ENCODE data around the gene EEF1A2. TPM values are rescaled to one million over a fixed set of nuclear protein-coding genes. Genes with fewer than 3 reads are reported as not detected.

The EEF1A2 gene
- total and polyA plus RNA-seq, 2 of the 4 experiments (the other 2 are of a cell fraction): 1.3 to 4.6 TPM

DNA sequence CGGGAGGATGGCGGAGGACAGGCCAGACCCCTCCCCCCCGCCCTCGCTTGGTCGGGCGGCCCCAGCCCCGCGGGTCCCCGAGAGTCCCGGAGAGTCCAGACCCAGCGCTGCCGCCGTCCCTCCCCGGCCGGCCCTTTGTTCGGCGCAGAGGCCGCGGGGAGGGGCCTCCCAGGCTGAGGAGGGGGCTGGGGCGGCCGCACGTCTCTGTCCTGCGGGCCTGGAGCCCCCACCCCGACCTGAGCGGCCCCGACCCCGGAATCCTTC is 27.2 kb downstream of the EEF1A2 start:
- no peak overlapping the region for H3K4me3 ChIP-seq (ENCODE audit: insufficient read depth, low read depth, low read length)
- no peak for TF ChIP-seq MAZ (IDR thresholded peaks at IDR 0.05; ENCODE audit: borderline replicate concordance, low read depth, low read length)
- TF ChIP-seq CEBPB (IDR thresholded peaks at IDR 0.05; ENCODE audit: low read depth, low read length): no peak
- TF ChIP-seq, protein P1, sequence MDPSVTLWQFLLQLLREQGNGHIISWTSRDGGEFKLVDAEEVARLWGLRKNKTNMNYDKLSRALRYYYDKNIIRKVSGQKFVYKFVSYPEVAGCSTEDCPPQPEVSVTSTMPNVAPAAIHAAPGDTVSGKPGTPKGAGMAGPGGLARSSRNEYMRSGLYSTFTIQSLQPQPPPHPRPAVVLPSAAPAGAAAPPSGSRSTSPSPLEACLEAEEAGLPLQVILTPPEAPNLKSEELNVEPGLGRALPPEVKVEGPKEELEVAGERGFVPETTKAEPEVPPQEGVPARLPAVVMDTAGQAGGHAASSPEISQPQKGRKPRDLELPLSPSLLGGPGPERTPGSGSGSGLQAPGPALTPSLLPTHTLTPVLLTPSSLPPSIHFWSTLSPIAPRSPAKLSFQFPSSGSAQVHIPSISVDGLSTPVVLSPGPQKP (IDR thresholded peaks at IDR 0.05; ENCODE audit: borderline replicate concordance, low read depth, low read length): no peak
- no peak for TF ChIP-seq MAFK (IDR thresholded peaks at IDR 0.05; ENCODE audit: low read depth, low read length)
- no peak for TF ChIP-seq POLR2A (IDR thresholded peaks at IDR 0.05; ENCODE audit: low read depth, low read length)
- no peak for TF ChIP-seq NFE2L2 (IDR thresholded peaks at IDR 0.05; ENCODE audit: low read depth, low read length)
- TF ChIP-seq RCOR1 (IDR thresholded peaks at IDR 0.05; ENCODE audit: insufficient replicate concordance, low read length): no peak
- TF ChIP-seq, protein P2, sequence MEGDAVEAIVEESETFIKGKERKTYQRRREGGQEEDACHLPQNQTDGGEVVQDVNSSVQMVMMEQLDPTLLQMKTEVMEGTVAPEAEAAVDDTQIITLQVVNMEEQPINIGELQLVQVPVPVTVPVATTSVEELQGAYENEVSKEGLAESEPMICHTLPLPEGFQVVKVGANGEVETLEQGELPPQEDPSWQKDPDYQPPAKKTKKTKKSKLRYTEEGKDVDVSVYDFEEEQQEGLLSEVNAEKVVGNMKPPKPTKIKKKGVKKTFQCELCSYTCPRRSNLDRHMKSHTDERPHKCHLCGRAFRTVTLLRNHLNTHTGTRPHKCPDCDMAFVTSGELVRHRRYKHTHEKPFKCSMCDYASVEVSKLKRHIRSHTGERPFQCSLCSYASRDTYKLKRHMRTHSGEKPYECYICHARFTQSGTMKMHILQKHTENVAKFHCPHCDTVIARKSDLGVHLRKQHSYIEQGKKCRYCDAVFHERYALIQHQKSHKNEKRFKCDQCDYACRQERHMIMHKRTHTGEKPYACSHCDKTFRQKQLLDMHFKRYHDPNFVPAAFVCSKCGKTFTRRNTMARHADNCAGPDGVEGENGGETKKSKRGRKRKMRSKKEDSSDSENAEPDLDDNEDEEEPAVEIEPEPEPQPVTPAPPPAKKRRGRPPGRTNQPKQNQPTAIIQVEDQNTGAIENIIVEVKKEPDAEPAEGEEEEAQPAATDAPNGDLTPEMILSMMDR (conservative IDR thresholded peaks at IDR 0.05; ENCODE audit: low read depth, low read length): no peak
- TF ChIP-seq, protein P3, sequence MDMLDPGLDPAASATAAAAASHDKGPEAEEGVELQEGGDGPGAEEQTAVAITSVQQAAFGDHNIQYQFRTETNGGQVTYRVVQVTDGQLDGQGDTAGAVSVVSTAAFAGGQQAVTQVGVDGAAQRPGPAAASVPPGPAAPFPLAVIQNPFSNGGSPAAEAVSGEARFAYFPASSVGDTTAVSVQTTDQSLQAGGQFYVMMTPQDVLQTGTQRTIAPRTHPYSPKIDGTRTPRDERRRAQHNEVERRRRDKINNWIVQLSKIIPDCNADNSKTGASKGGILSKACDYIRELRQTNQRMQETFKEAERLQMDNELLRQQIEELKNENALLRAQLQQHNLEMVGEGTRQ (IDR thresholded peaks at IDR 0.05; ENCODE audit: low read depth, low read length): no peak
- no peak for TF ChIP-seq MXI1 (IDR thresholded peaks at IDR 0.05; ENCODE audit: borderline replicate concordance, low read depth, low read length)
- TF ChIP-seq SMC3 (IDR thresholded peaks at IDR 0.05; ENCODE audit: low read depth, low read length): no peak
- no peak for TF ChIP-seq BHLHE40 (IDR thresholded peaks at IDR 0.05; ENCODE audit: low read depth, low read length)
- no peak for TF ChIP-seq CHD1 (IDR thresholded peaks at IDR 0.05; ENCODE audit: low read depth, low read length)
- no peak for TF ChIP-seq FOS (IDR thresholded peaks at IDR 0.05; ENCODE audit: low read depth, low read length)
- no peak for TF ChIP-seq RFX5 (IDR thresholded peaks at IDR 0.05; ENCODE audit: low read depth, low read length)
- TF ChIP-seq RAD21 (IDR thresholded peaks at IDR 0.05; ENCODE audit: low read length): no peak
- no peak overlapping the region for H4K5ac ChIP-seq (ENCODE audit: low read depth, low read length)
- H3K9me1 ChIP-seq (ENCODE audit: insufficient read depth, low read length): no peaks in the 10 kb centered on the region
- CTCF ChIA-PET: no interaction called here
- H3K27ac ChIP-seq (ENCODE audit: insufficient read depth, low read length): no peak overlapping the region
- H3K18ac ChIP-seq (ENCODE audit: low read depth, low read length): no peak overlapping the region
- no peaks in the 10 kb centered on the region; the same call in 1 of the 2 replicates for H4K20me1 ChIP-seq (ENCODE audit: insufficient read depth, low read length)
- H2AK5ac ChIP-seq (ENCODE audit: low read depth, low read length): no peak overlapping the region
- dilution Hi-C loops (cut with HindIII; ENCODE audit: low sequenced_read_pairs, unreplicated experiment): no loop called here
- peaks cover 74% of the 10 kb centered on the region for H3K27me3 ChIP-seq (ENCODE audit: control insufficient read depth, insufficient read depth, low read length)
- no peak overlapping the region for H2AFZ ChIP-seq (replicated peaks; ENCODE audit: low read length, poor library complexity)
- WGBS, 2 experiments (ENCODE audit: extremely low coverage in 2 of 2, insufficient read length in 1 of 2): 0% methylated on average over 2 of the region's 27 CpGs; no CpG with 5 or more reads in 1 of the 2 experiments
- H3K56ac ChIP-seq (ENCODE audit: extremely low read depth, insufficient read depth, low read length): no peak overlapping the region
- H3K4ac ChIP-seq (ENCODE audit: low read depth, low read length): no peak overlapping the region
- no peaks in the 10 kb centered on the region for H3K9me3 ChIP-seq (ENCODE audit: control insufficient read depth, insufficient read depth, low read length)
- no TSS peak for BruUV-seq (replicated peaks)
- H2BK15ac ChIP-seq (ENCODE audit: low read depth, low read length): no peak overlapping the region
- H2BK5ac ChIP-seq (ENCODE audit: low read depth, low read length, poor library complexity, severe bottlenecking): no peak overlapping the region
- ATAC-seq (ENCODE audit: low read depth): no peak
- POLR2A ChIA-PET (ENCODE audit: unreplicated experiment): no interaction called here
- no peaks in the 10 kb centered on the region for H3K79me1 ChIP-seq (ENCODE audit: low read depth in 1 of 2, low read length in 2 of 2)
- H3K9ac ChIP-seq (ENCODE audit: low read depth, low read length): no peak overlapping the region
- H2AK9ac ChIP-seq (replicated peaks; ENCODE audit: low read depth, low read length, poor library complexity): no peak overlapping the region
- H2BK20ac ChIP-seq (ENCODE audit: low read depth, low read length): no peak overlapping the region
- in situ Hi-C loops (cut with MboI; ENCODE audit: low sequenced_read_pairs): no loop called here
- H2BK120ac ChIP-seq (ENCODE audit: low read depth, low read length): no peak overlapping the region
- no peak overlapping the region for H3K14ac ChIP-seq (replicated peaks; ENCODE audit: low read depth, low read length)
- no peak overlapping the region for H4K8ac ChIP-seq (ENCODE audit: low read depth in 2 of 2, low read length in 2 of 2)
- H4K91ac ChIP-seq (ENCODE audit: insufficient read depth, low read depth, low read length): no peak overlapping the region
- no peaks in the 10 kb centered on the region for H3K36me3 ChIP-seq (ENCODE audit: control insufficient read depth, insufficient read depth, low read length)
- no peak overlapping the region for H3K4me2 ChIP-seq (ENCODE audit: low read depth, low read length)
- H3K4me1 ChIP-seq (ENCODE audit: control insufficient read depth, insufficient read depth, low read length): no peaks in the 10 kb centered on the region
- intact Hi-C loops (cut with micrococcal nuclease): no loop called here
- no peak overlapping the region for H3K23ac ChIP-seq (ENCODE audit: low read depth, low read length)
- no peak for DNase-seq

Measured in IMR-90 (cell line).